Parathyroid adenoma (tissue), 2 donors: ENCODE results near the gene ANKRD17.

ENCODE experiments used
- H2AFZ ChIP-seq: fragments of 300-600 bp; sonication (generic); one replicate; pipeline ENCODE4 v1.7.0; 2017; ENCODE audit warnings: antibody characterized with exemption, mild to moderate bottlenecking
- H3K27ac ChIP-seq: fragments of 300-600 bp; sonication (generic); one replicate; pipeline ENCODE4 v1.7.0; 2017
- H3K27me3 ChIP-seq: fragments of 300-600 bp; sonication (generic); one replicate; pipeline ENCODE4 v1.7.0; 2017; ENCODE audit warnings: low read length; ENCODE audit not compliant: control insufficient read depth, insufficient read depth
- H3K36me3 ChIP-seq: fragments of 300-600 bp; sonication (generic); one replicate; pipeline ENCODE4 v1.7.0; 2017; ENCODE audit warnings: low read length; ENCODE audit not compliant: control insufficient read depth, insufficient read depth
- H3K4me1 ChIP-seq: fragments of 300-600 bp; sonication (generic); one replicate; pipeline ENCODE4 v1.7.0; 2017; ENCODE audit warnings: control low read depth
- H3K4me2 ChIP-seq: fragments of 300-600 bp; sonication (generic); one replicate; pipeline ENCODE4 v1.7.0; 2017; ENCODE audit warnings: low read length
- H3K4me3 ChIP-seq: fragments of 300-600 bp; sonication (generic); one replicate; pipeline ENCODE4 v1.7.0; 2017; ENCODE audit warnings: low read depth, low read length
- H3K79me2 ChIP-seq: fragments of 300-600 bp; sonication (generic); one replicate; pipeline ENCODE4 v1.7.0; 2017; ENCODE audit warnings: control low read depth
- H3K9ac ChIP-seq: fragments of 300-600 bp; sonication (generic); one replicate; pipeline ENCODE4 v1.7.0; 2017; ENCODE audit warnings: mild to moderate bottlenecking
- H3K9me3 ChIP-seq: fragments of 300-600 bp; sonication (generic); one replicate; pipeline ENCODE4 v1.7.0; 2017; ENCODE audit warnings: low read length; ENCODE audit not compliant: control insufficient read depth
- TF ChIP-seq, protein P1 (sequence below): fragments of 300-600 bp; sonication (generic); IDR thresholded peaks from one replicate; pipeline ENCODE4 v1.7.0; 2017; ENCODE audit warnings: antibody characterized with exemption, mild to moderate bottlenecking
- donor health status: primary hyperparathyroidism.

ANKRD17 gene

DNA sequence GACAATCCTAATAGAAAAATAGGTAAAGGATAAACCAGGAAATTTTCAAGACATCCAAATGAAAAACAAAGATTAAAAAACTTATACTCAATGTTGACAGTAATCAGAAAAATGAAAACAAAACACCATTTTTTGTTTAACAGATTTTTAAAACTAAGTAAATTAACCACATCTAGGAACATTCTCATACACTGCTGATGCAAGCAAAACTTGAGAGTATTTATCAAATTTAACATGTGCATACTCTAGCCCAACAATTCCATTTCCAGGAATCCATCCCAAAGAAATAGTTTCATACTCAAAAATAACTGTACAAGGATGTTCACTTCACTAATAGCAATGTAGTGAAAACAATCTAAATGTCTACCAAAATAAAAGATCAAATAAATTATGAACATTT, 11.5 kb downstream of the ANKRD17 start:
- Histone ChIP-seq H3K4me1 (no peaks in the 10 kb centered on the region), H3K4me2 (no peak overlapping the region), H3K36me3 (no peaks in the 10 kb centered on the region), H3K27me3 (no peaks in the 10 kb centered on the region), H3K27ac (no peak overlapping the region), H3K4me3 (no peak overlapping the region), H3K79me2 (peaks cover 36% of the 10 kb centered on the region), H3K9me3 (no peaks in the 10 kb centered on the region), H2AFZ (no peak overlapping the region), H3K9ac (no peak overlapping the region)
- TF ChIP-seq, protein P1, sequence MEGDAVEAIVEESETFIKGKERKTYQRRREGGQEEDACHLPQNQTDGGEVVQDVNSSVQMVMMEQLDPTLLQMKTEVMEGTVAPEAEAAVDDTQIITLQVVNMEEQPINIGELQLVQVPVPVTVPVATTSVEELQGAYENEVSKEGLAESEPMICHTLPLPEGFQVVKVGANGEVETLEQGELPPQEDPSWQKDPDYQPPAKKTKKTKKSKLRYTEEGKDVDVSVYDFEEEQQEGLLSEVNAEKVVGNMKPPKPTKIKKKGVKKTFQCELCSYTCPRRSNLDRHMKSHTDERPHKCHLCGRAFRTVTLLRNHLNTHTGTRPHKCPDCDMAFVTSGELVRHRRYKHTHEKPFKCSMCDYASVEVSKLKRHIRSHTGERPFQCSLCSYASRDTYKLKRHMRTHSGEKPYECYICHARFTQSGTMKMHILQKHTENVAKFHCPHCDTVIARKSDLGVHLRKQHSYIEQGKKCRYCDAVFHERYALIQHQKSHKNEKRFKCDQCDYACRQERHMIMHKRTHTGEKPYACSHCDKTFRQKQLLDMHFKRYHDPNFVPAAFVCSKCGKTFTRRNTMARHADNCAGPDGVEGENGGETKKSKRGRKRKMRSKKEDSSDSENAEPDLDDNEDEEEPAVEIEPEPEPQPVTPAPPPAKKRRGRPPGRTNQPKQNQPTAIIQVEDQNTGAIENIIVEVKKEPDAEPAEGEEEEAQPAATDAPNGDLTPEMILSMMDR = no peak

DNA sequence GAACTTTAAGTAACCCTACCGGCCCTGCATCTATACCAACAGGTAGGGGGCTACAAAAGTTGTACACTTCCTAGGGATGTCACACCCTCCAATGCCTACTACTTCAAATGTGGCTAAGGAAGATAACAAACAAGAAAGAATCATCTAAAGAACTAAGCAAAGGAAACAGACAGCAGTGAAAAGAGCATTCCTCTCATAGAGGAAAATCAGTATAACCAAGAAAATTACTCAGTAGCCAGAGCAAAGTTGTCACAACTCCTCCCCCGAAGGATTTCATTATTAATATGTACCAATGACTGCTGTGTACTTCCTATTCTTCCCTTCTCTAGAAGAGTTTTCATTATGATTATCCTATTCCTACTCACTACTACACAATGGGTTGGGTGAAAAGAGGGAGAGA, 12.6 kb downstream of the ANKRD17 start:
- no peaks in the 10 kb centered on the region for H3K9me3 ChIP-seq
- H2AFZ ChIP-seq = no peak overlapping the region
- no peak overlapping the region for H3K4me3 ChIP-seq
- H3K4me1 ChIP-seq = no peaks in the 10 kb centered on the region
- H3K27me3 ChIP-seq = no peaks in the 10 kb centered on the region
- H3K4me2 ChIP-seq = no peak overlapping the region
- H3K27ac ChIP-seq = no peak overlapping the region
- H3K36me3 ChIP-seq = no peaks in the 10 kb centered on the region
- peaks cover 36% of the 10 kb centered on the region for H3K79me2 ChIP-seq
- TF ChIP-seq, protein P1 = no peak
- no peak overlapping the region for H3K9ac ChIP-seq

DNA sequence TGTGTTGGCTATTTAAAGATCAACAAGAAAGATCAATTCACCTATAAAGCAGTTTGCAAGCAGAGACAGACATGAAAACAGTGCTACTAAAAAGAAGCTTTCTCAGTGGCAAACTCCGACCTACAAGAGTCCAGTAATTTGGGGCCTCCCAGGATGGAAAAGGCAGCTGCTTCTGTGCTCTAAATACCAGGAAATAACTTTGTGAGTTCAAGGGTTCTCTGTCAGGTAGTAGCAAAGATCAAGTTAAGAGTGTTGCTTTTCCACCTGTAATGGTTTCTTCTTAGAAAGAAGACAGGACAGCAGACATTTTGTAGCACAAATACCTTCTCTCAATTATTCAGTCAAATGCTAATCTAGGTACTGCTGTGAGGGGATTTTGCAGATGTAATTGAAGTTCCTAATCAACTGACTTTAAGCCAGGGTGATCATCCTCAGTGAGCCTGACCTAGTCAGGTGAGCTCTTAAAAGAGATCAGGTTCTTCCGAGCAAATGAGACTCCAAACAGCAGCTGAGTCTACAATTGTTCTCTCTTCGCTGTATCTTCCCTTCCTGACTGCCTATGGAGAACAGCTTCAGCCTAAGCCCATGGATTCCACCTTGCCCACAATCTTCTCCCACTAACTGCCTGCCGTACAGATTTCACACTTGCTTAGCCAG, 13.5 kb downstream of the ANKRD17 start:
- no peaks in the 10 kb centered on the region for H3K36me3 ChIP-seq
- H2AFZ ChIP-seq = no peak overlapping the region
- H3K4me2 ChIP-seq = no peak overlapping the region
- H3K27me3 ChIP-seq = no peaks in the 10 kb centered on the region
- H3K9me3 ChIP-seq = no peaks in the 10 kb centered on the region
- no peaks in the 10 kb centered on the region for H3K4me1 ChIP-seq
- H3K27ac ChIP-seq = no peak overlapping the region
- H3K79me2 ChIP-seq = peaks cover 30% of the 10 kb centered on the region
- TF ChIP-seq, protein P1 = no peak
- no peak overlapping the region for H3K4me3 ChIP-seq
- no peak overlapping the region for H3K9ac ChIP-seq

DNA sequence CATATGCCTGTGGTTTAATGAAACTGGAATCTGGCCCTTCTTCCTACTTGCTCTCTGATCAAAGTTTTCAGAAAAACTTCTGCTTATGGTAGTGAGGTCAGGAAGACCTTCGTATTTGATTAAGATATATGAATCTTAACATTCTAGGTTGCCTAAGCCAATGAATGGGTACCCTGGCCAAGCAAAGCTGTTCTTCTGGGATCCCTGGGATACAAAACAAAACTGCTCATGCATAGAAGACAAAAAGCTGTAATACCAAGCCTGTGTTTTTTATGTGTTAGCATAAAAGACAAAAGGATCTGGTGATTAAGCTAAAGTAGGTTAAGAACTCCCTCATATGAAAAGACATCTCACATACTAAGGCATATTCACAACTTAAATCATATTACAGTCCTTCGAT, 21.6 kb downstream of the ANKRD17 start:
- H3K9ac ChIP-seq = no peak overlapping the region
- H3K27me3 ChIP-seq = no peaks in the 10 kb centered on the region
- H3K79me2 ChIP-seq = peaks cover 3% of the 10 kb centered on the region
- H2AFZ ChIP-seq = no peak overlapping the region
- H3K36me3 ChIP-seq = no peaks in the 10 kb centered on the region
- no peaks in the 10 kb centered on the region for H3K9me3 ChIP-seq
- TF ChIP-seq, protein P1 = no peak
- no peak overlapping the region for H3K4me2 ChIP-seq
- no peaks in the 10 kb centered on the region for H3K4me1 ChIP-seq
- no peak overlapping the region for H3K27ac ChIP-seq
- H3K4me3 ChIP-seq = no peak overlapping the region

DNA sequence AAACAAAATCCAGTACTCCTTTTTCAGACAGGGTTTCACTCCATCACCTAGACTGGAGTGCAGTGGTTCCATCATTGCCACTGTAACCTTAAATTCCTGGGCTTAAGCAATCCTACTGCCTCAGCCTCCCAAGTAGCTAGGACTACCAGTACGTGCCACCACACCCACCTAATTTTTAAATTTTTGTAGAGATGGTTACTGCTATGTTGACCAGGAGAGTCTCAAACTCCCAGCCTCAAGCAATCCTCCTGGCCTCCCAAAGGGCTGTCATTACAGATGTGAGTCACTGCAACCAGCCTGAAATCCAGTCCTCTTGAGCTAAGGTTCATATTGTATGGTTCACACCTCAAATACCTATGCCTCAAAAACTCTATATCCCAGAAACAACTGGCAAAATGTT, 22.4 kb downstream of the ANKRD17 start:
- H3K4me2 ChIP-seq = no peak overlapping the region
- H3K4me1 ChIP-seq = peaks cover 5% of the 10 kb centered on the region
- no peaks in the 10 kb centered on the region for H3K27me3 ChIP-seq
- H2AFZ ChIP-seq = no peak overlapping the region
- TF ChIP-seq, protein P1 = no peak
- no peak overlapping the region for H3K27ac ChIP-seq
- H3K79me2 ChIP-seq = peaks cover 5% of the 10 kb centered on the region
- no peaks in the 10 kb centered on the region for H3K9me3 ChIP-seq
- H3K4me3 ChIP-seq = no peak overlapping the region
- no peaks in the 10 kb centered on the region for H3K36me3 ChIP-seq
- no peak overlapping the region for H3K9ac ChIP-seq
